KMS-11 (cell line): ENCODE data around the gene DNAJB11.

ENCODE experiments used
- H2AFZ ChIP-seq: fragments of 200-600 bp; sonication (generic); 2 replicates; pipeline ENCODE4 v1.6.1; 2016; ENCODE audit warnings: antibody characterized with exemption, mixed run types, low read depth
- H3K27ac ChIP-seq: fragments of 200-600 bp; sonication (generic); 2 replicates; pipeline ENCODE4 v1.6.1; 2016; ENCODE audit warnings: mild to moderate bottlenecking, mixed run types
- H3K27me3 ChIP-seq: fragments of 200-600 bp; sonication (generic); 2 replicates; pipeline ENCODE4 v1.6.1; 2017; ENCODE audit warnings: mild to moderate bottlenecking, low read depth, mixed run types, moderate library complexity; ENCODE audit not compliant: insufficient read depth
- H3K36me3 ChIP-seq: fragments of 200-600 bp; sonication (generic); 2 replicates; pipeline ENCODE4 v1.6.1; 2017; ENCODE audit warnings: mild to moderate bottlenecking, mixed run types; ENCODE audit not compliant: insufficient read depth
- H3K4me1 ChIP-seq: fragments of 200-600 bp; sonication (generic); 2 replicates; pipeline ENCODE4 v1.6.1; 2016; ENCODE audit warnings: mild to moderate bottlenecking, low read depth, mixed run types; ENCODE audit not compliant: poor library complexity, severe bottlenecking
- H3K4me2 ChIP-seq: fragments of 200-600 bp; sonication (generic); 2 replicates; pipeline ENCODE4 v1.7.0; 2016; ENCODE audit warnings: mild to moderate bottlenecking, mixed run types
- H3K4me3 ChIP-seq: fragments of 200-600 bp; sonication (generic); IDR thresholded peaks from 2 replicates; pipeline ENCODE4 v1.6.1; 2017; ENCODE audit warnings: low read depth, low read length, mixed read lengths; ENCODE audit not compliant: insufficient read depth
- H3K79me2 ChIP-seq: fragments of 200-600 bp; sonication (generic); 2 replicates; pipeline ENCODE4 v1.6.1; 2016; ENCODE audit warnings: low read depth, mixed run types; ENCODE audit not compliant: insufficient read depth
- H3K9ac ChIP-seq: fragments of 200-600 bp; sonication (generic); 2 replicates; pipeline ENCODE4 v1.6.1; 2016; ENCODE audit warnings: mild to moderate bottlenecking, mixed run types
- H4K20me1 ChIP-seq: fragments of 200-600 bp; sonication (generic); 2 replicates; pipeline ENCODE4 v1.6.1; 2016; ENCODE audit warnings: mild to moderate bottlenecking, mixed run types; ENCODE audit not compliant: insufficient read depth
- CTCF ChIP-seq: fragments of 200-600 bp; sonication (generic); conservative IDR thresholded peaks from 2 replicates; pipeline ENCODE4 v1.6.1; 2017; ENCODE audit warnings: low read depth, mild to moderate bottlenecking, antibody characterized with exemption, low read length, moderate library complexity, mixed read lengths

DNAJB11 gene

GRCh38 chr3:186603159-186603558 lies 32.6 kb downstream of the DNAJB11 start:
- no peak overlapping the region for H3K4me3 ChIP-seq
- no peak overlapping the region for H3K27ac ChIP-seq
- no peak for TF ChIP-seq CTCF
- no peaks in the 10 kb centered on the region for H4K20me1 ChIP-seq
- no peak overlapping the region for H2AFZ ChIP-seq
- H3K36me3 ChIP-seq: no peaks in the 10 kb centered on the region
- H3K79me2 ChIP-seq: no peaks in the 10 kb centered on the region
- no peaks in the 10 kb centered on the region for H3K27me3 ChIP-seq
- no peaks in the 10 kb centered on the region for H3K4me1 ChIP-seq
- no peak overlapping the region for H3K9ac ChIP-seq
- H3K4me2 ChIP-seq: no peak overlapping the region

- no peak overlapping the region for H3K27ac ChIP-seq
- H3K4me3 ChIP-seq: no peak overlapping the region
- no peak overlapping the region for H2AFZ ChIP-seq
- no peak for TF ChIP-seq CTCF
- no peak overlapping the region for H3K4me2 ChIP-seq
- H3K36me3 ChIP-seq: no peaks in the 10 kb centered on the region
- H4K20me1 ChIP-seq: no peaks in the 10 kb centered on the region
- no peak overlapping the region for H3K9ac ChIP-seq
- peaks cover 8% of the 10 kb centered on the region for H3K4me1 ChIP-seq
- no peaks in the 10 kb centered on the region for H3K79me2 ChIP-seq
- H3K27me3 ChIP-seq: no peaks in the 10 kb centered on the region
Observed at GRCh38 chr3:186605078-186605477, 34.6 kb downstream of the DNAJB11 start.

GRCh38 chr3:186605561-186606545 lies 35.3 kb downstream of the DNAJB11 start:
- H3K79me2 ChIP-seq: no peaks in the 10 kb centered on the region
- H3K4me3 ChIP-seq: no peak overlapping the region
- H2AFZ ChIP-seq: no peak overlapping the region
- no peak overlapping the region for H3K27ac ChIP-seq
- no peak for TF ChIP-seq CTCF
- H3K9ac ChIP-seq: no peak overlapping the region
- peaks cover 8% of the 10 kb centered on the region for H3K4me1 ChIP-seq
- H3K27me3 ChIP-seq: no peaks in the 10 kb centered on the region
- no peaks in the 10 kb centered on the region for H3K36me3 ChIP-seq
- no peak overlapping the region for H3K4me2 ChIP-seq
- no peaks in the 10 kb centered on the region for H4K20me1 ChIP-seq

- Histone ChIP-seq H2AFZ (no peak overlapping the region; the same call in 1 of the 2 replicates), H3K36me3 (no peaks in the 10 kb centered on the region), H3K4me2 (no peak overlapping the region), H3K4me1 (peaks cover 8% of the 10 kb centered on the region), H3K79me2 (no peaks in the 10 kb centered on the region), H3K27me3 (no peaks in the 10 kb centered on the region), H3K9ac (no peak overlapping the region), H4K20me1 (no peaks in the 10 kb centered on the region), H3K27ac (no peak overlapping the region), H3K4me3 (no peak overlapping the region)
- no peak for TF ChIP-seq CTCF
Observed at GRCh38 chr3:186608624-186609215, 38.2 kb downstream of the DNAJB11 start.
